Measurements from ENCODE around the gene HOXD10.

GRCh38 chr2:176110415-176111308 lies 5.9 kb upstream of the HOXD10 start:
- TF ChIP-seq EZH2 (IDR thresholded peaks at IDR 0.05) (no peak), CTCF (IDR thresholded peaks at IDR 0.05) (no peak)
